K562 (cell line): Measurements from ENCODE around the gene PBRM1. TPM values are rescaled to one million over a fixed set of nuclear protein-coding genes. Genes with fewer than 3 reads are reported as not detected.

ENCODE experiments used
- CREM ChIP-seq: IDR thresholded peaks from 2 replicates; pipeline ENCODE4 v1.6.1; 2014; ENCODE audit warnings: antibody characterized with exemption, low read depth
- EP400 ChIP-seq: fragments of 450-650 bp; IDR thresholded peaks from 2 replicates; pipeline ENCODE4 v1.6.1; 2017; ENCODE audit warnings: antibody characterized with exemption, mild to moderate bottlenecking, moderate library complexity
- ETV1 ChIP-seq: fragments of 450-650 bp; conservative IDR thresholded peaks from 2 replicates; pipeline ENCODE4 v1.6.1; 2016; ENCODE audit warnings: missing genetic modification characterization, control low read depth, low read depth, missing compliant biosample characterization
- FOXA1 ChIP-seq: fragments of 450-650 bp; IDR thresholded peaks from 2 replicates; pipeline ENCODE4 v1.6.1; 2016; ENCODE audit warnings: mild to moderate bottlenecking, borderline replicate concordance
- MAX ChIP-seq: sonication (generic); formaldehyde crosslinking; IDR thresholded peaks from 2 replicates; pipeline ENCODE4 v1.9.0; 2022; ENCODE audit warnings: mild to moderate bottlenecking, missing genetic modification reagents
- STAG1 ChIP-seq: sonication (generic); formaldehyde crosslinking; IDR thresholded peaks from 2 replicates; pipeline ENCODE4 v1.5.0; 2020; ENCODE audit warnings: missing genetic modification reagents, borderline replicate concordance
- ZBTB17 ChIP-seq: fragments of 450-650 bp; formaldehyde crosslinking; IDR thresholded peaks from 2 replicates; pipeline ENCODE4 v1.4.0; 2020; ENCODE audit warnings: mild to moderate bottlenecking
- ZBTB40 ChIP-seq, 2 experiments: fragments of 450-650 bp in 1 of 2; sonication (generic) in 1 of 2; formaldehyde crosslinking in 1 of 2; IDR thresholded peaks; 2 replicates each; pipeline versions ENCODE4 v1.7.1 to v1.9.0; 2016 to 2022; ENCODE audit warnings: inconsistent platforms in 1 of 2, mild to moderate bottlenecking in 1 of 2, missing genetic modification reagents in 1 of 2
- ZMIZ1 ChIP-seq, 2 experiments: fragments of 150-350 bp in 1 of 2; IDR thresholded peaks; 2 replicates each; pipeline ENCODE4 v1.6.1; 2012 to 2016; ENCODE audit warnings: low read depth in 2 of 2, low read length in 2 of 2, mild to moderate bottlenecking in 1 of 2, moderate library complexity in 1 of 2
- polyA plus RNA-seq, 8 experiments: library from polyadenylated mRNA; depleted of rRNA in 4 of 8; stranded (reverse) in 5 of 8; unstranded in 3 of 8; fragments of >200 nt; fragmentation: Nextera tagmentation in 2 of 8; fragmentation: Illumina TruSeq in 1 of 8; extraction: Ambion mirVana in 2 of 8; extraction: Trizol in 1 of 8; gene quantifications; 2 replicates each; pipeline versions ENCODE4 v1.2.1 to v1.2.3, GENCODE V29; 2011 to 2014; ENCODE audit warnings: inconsistent platforms in 1 of 8, missing spikeins in 1 of 8
- total RNA-seq, 7 experiments: library from RNA; depleted of rRNA in 6 of 7; stranded (reverse); fragments of >200 nt in 6 of 7; fragmentation: Illumina TruSeq in 2 of 7; extraction: Trizol in 2 of 7; gene quantifications; 2 replicates each; pipeline versions ENCODE4 v1.2.1 to v1.2.3, GENCODE V29; 2011 to 2021; ENCODE audit warnings: low replicate concordance in 1 of 7
- TF ChIP-seq, protein P1 (sequence below): fragments of 250-450 bp; sonication (Bioruptor Pico); IDR thresholded peaks from 2 replicates; pipeline ENCODE4 v1.9.0; 2021; ENCODE audit warnings: mild to moderate bottlenecking
- TF ChIP-seq, protein P2 (sequence below): fragments of 200-800 bp; sonication (Bioruptor generic); IDR thresholded peaks from 2 replicates; pipeline ENCODE4 v1.6.1; 2017; ENCODE audit warnings: missing genetic modification characterization, missing compliant biosample characterization

PBRM1 gene
- total and polyA plus RNA-seq, 9 of the 15 experiments (the other 6 are each of a cell fraction or from before 2014, with no cell fraction given): 3.9 to 31.8 (median 19.0) TPM

- no peak for TF ChIP-seq ZMIZ1 (IDR thresholded peaks at IDR 0.05; ENCODE audit: low read depth in 2 of 2, low read length in 2 of 2)
- TF ChIP-seq MAX (CRISPR knock-in tag): no peak
- TF ChIP-seq ZBTB17: no peak
- TF ChIP-seq CREM: peak; percentile 26; the same call in 1 of the 2 replicates
- peak; percentile 26; the same call in 1 of the 2 replicates for TF ChIP-seq STAG1
- TF ChIP-seq, protein P1, sequence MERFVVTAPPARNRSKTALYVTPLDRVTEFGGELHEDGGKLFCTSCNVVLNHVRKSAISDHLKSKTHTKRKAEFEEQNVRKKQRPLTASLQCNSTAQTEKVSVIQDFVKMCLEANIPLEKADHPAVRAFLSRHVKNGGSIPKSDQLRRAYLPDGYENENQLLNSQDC (CRISPR knock-in tag): no peak
- peak; percentile 50; the same call in 1 of the 2 replicates for TF ChIP-seq EP400
- TF ChIP-seq FOXA1: no peak
- TF ChIP-seq ZBTB40 (IDR thresholded peaks at IDR 0.05): 0 out of 2 replicates have a peak, but pooled peaks have one; percentile 5
- TF ChIP-seq ZBTB40 (CRISPR knock-in tag; IDR thresholded peaks at IDR 0.05): no peak
- no peak for TF ChIP-seq ETV1 (tag)
- TF ChIP-seq, protein P2, sequence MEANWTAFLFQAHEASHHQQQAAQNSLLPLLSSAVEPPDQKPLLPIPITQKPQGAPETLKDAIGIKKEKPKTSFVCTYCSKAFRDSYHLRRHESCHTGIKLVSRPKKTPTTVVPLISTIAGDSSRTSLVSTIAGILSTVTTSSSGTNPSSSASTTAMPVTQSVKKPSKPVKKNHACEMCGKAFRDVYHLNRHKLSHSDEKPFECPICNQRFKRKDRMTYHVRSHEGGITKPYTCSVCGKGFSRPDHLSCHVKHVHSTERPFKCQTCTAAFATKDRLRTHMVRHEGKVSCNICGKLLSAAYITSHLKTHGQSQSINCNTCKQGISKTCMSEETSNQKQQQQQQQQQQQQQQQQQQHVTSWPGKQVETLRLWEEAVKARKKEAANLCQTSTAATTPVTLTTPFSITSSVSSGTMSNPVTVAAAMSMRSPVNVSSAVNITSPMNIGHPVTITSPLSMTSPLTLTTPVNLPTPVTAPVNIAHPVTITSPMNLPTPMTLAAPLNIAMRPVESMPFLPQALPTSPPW: peak; percentile 93
Observed at GRCh38 chr3:52533623-52534280, 152.0 kb downstream of the PBRM1 start, which contains the start of gene NT5DC2 (continued).
